GM18870 (cell line): ENCODE results near the gene CCDC97.
A peak's percentile ranks its signal among the peaks of the same experiment; 100 is the strongest.

Experiments
- ATAC-seq: cut with Tn5 transposase; IDR thresholded peaks from one replicate; pipeline ENCODE4 v1.9.1; 2021; ENCODE audit warnings: moderate library complexity; ENCODE audit not compliant: unreplicated experiment

Gene CCDC97

DNA sequence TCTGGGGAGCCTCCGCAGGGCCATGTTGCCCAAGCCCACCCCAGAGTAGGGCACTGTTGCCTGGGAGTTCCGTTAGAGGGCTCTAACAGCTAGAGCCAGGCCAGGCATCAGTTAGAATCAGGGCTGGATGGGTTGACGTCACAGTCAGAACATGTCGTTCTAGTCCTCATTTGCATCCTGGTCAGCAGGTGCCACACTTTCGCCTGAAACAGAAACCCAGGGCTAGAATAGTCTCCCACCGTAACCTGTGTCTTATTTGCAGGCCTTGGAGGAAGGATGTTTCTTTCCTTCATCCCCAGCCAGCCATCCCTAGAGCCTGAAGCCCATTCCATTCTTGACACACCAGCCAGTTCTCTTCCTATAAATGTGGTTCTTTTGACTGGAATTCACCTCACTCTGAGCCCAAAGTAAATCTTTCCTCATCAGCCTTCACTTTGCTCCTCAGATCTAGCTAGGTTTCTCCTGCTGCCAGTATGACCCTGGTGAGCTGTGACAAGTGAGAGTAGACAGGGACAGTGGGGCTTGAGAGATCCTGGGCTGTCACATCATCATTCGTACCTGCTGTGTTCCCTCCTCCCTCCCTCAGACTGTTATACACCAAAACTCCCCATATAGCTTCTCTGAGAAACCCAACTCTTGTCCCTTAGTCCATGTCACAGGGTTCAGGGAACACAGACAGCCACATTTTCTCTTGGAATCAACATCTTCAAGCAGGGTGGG, 12.2 kb upstream of the CCDC97 start:
- ATAC-seq = peak; percentile 68

DNA sequence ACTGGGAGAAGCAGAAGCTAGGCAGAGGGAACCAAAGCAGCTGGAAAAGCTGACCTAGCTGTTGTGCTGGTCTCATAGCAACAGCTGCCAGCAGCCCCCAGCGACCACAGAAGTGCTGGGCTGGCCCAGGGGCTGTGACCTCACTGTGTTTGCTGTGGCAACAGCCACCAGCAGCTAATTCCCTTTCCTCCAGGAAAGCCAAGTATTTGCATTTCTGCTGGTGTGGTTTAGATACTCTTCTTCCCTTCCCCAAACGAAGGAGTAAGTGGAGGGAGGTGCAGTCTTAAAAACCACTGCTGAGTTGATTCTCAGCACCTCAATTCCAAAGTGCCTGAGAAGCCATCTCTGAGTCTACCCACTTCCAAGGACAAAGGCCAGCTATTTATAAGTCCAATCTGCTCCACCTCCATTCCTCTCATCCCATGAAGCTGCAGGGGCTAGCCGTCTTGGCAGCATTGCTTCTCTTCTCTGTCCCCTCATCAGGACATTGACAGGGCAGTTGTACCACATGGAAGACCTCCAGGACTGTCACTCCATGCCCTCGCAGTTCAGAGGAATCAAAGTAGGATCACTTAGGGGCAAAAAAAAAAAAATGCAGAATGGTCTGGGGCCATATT, 11.5 kb upstream of the CCDC97 start:
- no peak for ATAC-seq

DNA sequence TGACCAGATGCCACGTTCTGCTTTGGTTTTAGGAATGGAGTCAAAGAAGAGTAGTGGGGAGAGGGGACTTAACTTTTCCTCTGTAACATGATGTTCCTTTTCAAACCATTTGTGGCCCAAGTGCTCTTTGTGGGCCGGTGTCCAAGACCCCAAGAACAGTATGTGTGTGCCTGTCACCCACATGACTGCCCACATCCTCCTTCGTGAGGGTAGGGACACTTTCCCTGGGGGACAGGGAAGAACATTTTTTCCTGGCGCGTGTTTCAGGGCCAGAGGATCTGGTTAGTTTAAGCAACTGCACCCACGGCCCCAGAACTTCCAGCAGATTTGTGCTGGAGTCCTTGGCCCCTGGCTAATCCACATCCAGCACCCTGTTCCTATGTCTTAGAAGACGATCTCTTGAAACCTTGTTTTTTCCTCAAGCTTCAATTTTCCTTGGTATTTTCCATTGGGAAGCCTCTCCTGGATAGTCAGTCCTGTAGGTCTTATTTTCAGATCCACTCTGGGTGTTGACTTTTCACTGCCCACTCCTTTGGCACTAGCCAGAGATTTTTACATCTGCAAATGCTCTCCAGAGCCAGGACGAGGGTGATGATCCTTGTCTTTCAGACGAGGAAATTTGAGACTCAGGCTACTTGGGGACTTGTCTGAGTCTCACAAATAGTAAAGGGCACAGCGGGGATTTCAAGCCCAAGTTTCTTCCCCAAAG, 10.8 kb upstream of the CCDC97 start:
- ATAC-seq = no peak

DNA sequence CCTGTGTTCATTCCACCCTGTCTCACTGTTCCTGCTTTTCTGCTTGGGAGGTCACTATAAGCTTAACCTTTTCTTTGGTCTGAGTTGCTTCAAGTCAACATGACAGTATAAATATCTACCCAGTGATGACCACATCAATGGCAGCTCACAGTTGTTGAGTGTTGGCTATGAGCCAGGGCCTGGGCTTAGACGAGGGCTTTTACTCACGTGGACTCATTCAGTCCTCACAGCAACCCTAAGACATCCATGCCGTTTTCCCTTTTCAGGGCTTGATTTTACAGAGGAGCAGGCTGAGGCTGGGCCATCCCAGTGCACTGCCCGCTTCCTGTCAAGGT, 10.2 kb upstream of the CCDC97 start:
- no peak for ATAC-seq

DNA sequence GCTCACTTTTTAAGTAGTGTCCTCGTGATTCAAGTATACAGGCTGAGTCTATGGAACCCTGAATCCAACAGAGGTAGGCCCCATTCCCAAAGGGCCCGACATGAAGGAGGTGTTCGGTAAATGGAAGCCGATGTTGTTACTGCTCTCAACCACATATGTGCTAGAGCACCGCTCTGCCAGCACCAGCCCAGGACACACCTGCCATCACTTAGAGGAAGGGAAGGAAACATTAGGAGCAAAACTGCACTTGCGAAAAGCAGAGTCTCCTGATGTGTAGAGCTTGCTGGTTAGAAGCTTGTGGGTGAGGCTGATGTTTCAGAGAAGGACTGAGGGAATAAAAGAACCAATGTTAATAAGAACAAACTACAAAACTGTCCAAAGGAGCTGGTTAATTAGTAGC, 9.4 kb upstream of the CCDC97 start:
- no peak for ATAC-seq

DNA sequence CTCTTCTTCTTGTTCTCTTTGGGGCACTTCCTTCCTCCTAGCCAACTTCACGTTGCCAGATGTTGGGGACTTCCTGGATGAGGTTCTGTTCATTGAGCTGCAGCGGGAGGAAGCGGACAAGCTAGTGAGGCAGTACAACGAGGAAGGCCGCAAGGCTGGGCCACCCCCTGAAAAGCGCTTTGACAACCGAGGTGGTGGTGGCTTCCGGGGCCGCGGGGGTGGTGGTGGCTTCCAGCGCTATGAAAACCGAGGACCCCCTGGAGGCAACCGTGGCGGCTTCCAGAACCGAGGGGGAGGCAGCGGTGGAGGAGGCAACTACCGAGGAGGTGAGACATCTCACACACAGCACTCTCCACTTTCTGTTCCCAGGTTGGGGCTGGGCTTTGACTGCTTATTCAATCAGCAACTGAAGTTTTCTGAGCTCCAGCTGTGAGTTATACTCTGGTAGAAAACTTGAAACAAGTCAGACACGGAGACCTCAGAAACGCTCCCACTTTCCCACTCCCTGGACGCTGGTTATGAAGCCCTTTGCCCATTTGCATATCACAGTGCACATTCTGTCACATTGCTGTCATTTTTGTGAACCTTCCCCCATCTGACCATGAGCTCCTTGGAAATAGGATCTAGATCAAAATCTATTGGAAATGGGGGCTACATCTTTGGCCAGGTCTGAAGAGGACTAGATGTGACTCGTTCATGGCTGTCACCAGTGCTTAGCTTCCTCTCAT, 7.2 kb upstream of the CCDC97 start:
- no peak for ATAC-seq

DNA sequence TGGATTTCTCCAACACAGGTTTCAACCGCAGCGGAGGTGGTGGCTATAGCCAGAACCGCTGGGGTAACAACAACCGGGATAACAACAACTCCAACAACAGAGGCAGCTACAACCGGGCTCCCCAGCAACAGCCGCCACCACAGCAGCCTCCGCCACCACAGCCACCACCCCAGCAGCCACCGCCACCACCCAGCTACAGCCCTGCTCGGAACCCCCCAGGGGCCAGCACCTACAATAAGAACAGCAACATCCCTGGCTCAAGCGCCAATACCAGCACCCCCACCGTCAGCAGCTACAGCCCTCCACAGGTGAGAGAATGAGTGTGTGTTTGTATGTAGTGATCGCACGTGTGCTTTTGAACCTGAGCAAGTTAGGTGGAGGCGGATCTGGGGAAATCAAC, 6.0 kb upstream of the CCDC97 start:
- ATAC-seq = no peak

DNA sequence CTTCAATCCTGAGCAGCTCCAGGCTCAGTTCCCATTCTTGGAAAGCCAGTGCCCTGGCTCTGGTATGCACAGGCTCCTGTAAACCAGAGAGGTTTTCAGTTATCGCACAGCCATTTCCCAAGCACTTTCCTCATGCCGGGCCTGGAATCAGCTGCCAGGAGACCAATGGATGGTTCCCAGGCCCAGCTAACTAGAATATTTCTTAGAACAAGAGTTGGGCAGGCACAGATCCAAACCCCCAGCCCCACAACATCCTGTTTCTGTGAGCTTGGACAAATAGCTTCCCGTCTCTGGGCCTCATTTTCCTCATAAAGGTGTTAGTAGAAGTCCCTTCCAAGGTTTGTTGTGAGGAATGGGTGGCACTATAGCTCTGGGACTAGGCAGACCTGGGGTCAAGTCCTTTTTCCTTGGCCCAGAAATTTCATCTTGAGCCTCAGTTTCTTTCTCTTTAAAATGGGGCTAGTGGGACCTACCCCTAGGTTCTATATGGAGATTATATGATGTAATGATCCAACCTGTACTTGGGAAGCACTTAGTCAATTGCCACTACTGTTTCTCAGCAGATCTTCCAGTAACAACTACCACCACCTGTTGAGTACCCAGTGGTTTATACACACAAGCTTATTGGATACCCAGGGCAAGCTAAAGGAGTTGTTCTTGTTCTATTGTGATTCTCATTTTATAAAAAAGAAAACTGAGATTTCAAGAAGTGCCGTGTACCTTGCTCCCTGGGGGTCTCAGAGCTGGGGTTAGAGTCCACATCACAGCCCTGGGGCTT, 5.1 kb upstream of the CCDC97 start:
- no peak for ATAC-seq

DNA sequence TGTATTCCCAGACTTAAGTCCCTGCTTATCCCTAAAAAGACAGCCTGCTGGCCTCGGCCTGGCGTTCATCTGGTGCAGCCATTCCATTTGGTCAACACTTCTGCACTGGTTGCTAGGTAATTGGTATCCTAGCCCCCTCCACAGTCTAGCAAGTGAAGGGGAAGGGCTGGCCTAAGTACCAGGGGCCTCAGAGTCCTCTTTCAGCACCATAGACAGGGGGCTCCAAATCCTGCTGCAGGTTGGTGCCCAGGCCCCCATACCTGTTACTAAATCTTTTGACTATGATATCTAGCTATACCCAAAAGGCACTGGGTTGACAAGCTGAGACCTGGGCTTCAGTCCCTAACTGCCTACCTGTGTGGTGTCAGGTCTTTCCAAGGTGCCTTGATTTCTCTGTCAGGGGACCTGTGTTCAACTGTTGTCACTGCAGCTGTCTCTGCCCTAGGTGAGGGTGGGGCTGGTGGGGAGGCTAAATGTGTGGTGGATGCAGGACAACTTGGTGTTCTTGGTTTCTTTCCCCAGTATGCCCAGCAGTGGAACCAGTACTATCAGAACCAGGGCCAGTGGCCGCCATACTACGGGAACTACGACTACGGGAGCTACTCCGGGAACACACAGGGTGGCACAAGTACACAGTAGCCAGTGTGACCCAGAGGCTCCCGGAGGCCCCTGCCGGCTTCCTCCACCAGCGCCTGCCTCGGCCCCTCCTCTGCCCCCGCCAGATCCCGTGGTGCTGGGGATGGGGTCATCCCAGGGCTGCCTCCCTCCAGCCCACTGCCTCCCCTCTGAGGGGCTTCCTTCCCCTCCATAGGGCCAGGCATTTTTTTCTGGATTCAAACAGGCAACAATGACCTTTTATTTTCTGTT, 3.8 kb upstream of the CCDC97 start:
- ATAC-seq = no peak

DNA sequence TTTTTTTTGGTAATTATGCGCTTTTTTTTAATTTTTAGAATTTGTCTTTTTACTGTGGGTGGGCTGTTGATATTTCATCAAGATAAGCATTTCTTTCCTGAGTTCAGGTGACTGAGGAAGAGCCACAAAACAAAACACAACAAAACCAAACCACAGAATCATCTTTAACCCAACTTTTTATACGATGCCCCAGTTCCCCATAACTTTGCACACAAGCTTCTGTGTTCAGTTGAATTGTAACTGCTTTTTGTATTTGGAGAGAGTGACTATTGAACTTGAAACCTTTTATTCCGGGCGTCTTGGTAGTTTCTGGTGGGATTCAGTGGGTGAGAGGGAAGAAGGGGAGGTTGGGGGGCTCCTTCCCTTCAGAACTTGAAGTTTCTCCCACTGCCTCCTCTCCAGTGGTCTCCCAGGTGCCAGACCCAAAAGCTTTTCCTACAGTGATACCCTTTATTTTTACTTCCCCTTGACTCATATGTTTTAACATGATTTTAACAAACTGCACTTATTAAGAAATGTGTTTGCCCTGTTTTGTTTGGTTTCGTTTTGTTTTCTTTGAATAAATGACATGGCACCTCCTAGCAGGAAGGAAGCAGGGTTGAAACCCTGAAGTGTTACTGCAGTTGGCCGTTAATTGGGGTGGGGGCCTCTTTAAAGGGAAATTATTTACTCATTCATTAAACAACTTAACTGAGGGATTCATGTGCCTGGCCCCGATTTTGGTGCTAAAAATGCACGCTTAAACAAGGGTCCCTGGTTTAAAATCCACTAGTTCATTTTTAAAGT, 2.7 kb upstream of the CCDC97 start:
- ATAC-seq = no peak

DNA sequence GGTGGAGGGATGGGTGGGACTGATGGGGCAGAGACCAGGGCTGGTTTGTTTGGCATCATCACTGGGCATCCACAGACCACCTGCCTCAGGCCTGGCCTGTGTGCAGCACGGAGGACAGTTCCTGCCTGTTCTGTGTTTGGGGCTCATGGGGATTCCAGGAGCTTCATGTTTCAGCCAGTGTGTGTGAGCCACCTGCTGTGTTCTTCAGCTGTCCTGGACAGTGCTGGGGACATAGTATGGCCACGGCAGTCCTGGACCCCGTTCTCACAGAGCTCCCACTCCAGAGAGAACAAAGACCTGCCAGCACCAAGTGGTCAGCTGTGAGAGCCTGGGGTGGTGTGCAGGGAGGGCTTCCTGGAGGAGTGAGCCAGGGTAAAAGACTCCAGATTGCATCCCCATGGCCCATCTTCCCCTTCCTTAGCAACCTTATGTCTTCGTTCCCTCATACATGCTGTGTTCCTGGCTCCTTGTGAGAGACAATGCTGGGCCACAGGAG, 2.0 kb upstream of the CCDC97 start:
- no peak for ATAC-seq

DNA sequence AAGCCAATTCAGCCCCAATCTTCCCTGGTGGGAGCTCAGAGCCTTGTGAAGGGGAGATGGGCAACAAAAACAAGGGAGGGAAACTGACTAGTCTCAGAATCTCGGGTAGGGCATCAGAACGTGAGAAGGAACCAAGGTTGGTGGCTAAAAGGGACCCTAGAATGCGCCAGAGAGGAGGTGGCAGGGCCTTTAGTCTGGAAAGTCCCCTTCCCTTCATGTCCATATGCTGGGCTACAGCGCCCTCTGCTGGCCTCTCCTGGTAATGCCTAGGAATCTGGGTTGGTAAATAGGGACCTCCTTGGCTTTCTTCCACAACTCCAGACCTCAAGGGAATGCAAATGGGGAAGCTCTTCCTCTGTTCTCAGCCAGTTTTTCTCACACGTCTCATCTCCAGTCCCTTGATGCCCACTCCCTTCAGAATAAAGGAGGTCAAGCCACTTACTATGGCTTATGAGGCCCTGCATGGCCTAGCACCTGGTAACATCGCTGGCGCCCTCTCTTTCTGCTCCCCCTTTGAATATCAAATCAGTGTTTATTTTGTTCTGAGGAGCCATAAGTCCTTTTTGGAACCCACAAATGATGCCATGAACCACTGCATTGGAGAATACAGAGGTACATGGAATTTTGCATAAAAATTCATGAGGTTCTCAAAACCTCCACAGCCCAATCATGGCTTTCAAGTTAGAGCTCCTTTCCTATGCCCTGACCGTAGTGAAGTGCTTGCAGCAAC, 1.4 kb upstream of the CCDC97 start:
- ATAC-seq = no peak

DNA sequence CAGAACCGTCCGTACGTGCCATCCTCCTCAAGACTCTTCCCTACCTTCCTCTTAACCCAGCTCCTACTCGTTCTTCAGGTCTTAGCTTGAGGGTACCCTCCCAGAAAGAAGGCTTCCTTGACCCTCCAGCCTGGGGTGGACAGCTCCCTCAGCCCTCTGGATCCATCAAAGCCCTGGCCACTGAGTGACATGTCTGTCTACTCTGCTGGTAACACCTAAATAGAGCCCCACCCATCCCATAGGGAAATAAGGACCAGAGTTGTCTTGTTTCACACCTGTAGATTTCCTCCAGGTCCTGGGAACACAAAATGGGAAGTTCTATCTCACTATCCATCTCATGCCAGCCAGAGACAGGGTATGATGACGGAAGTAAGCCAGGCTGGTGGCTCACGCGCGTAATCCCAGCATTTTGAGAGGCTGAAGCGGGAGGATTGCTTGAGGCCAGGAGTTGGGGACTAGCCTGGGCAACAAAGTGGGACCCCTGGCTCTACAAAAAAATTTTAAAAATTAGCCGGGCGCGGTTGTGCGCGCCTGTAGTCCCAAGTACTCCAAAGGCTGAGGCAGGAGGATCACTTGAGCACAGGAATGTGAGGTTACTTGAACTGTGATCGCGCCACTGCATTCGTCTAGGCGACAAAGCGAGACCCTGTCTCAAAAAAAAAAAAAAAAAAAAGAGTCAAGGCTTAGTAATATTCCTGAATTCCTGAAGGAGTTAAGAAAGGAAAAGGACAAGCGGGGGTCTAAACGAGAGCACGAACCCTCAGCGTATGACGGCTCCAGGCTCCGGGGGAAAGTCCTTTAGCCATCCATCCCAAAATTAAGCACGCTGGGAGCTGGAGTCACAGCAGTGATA, 566 bp upstream of the CCDC97 start:
- ATAC-seq = no peak

DNA sequence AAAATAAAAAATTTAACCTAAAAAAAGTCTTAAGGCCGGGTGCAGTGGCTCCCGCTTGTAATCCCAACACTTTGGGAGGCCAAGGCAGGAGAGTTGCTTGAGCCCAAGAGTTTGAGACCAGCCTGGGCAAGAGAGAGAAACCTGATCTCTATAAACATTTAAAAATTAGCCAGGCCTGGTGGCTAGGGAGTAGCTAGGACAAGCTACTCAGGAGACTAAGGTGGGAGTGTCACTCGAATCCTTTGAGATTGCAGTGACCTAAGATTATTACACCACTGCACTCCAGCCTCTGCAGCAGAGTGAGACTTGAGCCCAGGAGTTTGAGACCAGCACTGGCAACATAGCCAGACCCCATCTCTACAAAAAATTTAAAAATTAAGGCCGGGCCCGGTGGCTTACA, 1.1 kb downstream of the CCDC97 start:
- ATAC-seq = no peak

DNA sequence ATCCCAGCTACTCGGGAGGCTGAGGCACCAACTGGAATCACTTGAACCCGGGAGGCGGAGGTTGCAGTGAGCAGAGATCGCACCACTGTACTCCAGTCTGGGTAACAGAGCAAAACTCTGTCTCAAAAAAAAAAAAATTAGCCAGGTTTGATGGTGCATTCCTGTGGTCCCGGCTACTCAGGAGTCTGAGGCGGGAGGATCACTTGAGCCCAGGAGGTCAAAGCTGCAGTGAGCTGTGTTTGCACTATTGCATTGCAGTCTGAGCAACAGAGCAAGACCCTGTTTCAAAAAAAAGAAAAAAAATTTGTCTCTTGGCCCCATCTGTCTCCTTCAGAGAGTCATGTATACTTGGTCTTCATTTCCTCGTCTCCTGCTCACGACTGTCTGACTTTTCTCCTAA, 1.6 kb downstream of the CCDC97 start:
- no peak for ATAC-seq

DNA sequence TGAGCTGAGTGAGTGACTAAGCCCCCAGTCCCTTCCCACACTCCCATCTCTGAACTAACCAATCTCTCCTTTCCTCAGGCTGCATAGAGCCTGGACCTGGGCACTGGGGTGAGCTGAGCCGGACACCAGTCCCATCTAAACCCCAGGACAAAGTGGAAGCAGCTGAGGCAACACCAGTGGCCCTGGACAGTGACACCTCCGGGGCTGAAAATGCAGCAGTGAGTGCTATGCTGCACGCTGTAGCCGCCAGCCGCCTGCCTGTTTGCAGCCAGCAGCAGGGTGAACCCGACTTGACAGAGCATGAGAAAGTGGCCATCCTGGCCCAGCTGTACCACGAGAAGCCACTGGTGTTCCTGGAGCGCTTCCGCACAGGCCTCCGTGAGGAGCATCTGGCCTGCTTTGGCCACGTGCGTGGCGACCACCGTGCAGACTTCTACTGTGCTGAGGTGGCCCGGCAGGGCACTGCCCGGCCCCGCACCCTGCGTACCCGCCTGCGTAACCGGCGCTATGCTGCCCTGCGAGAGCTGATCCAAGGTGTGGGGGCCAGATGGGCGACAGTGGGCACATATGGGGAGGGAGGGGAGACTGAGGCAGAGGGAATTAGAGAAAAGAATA, 6.4 kb downstream of the CCDC97 start:
- no peak for ATAC-seq
